HL-60/S4 treated with retinoic acid at 250 ng/mL for 4 days and 3 days (cell line): Measurements from ENCODE around the gene OTUD4.

Experiments used
- in situ Hi-C: fragments of 300-500 bp; cut with MboI; formaldehyde crosslinking; loops from 2 replicates; pipeline ENCODE4 v1.7.0; 2022; ENCODE audit warnings: low sequenced_read_pairs

Gene OTUD4

GRCh38 chr4:145130130-145130529, 50.3 kb downstream of the OTUD4 start:
- in situ Hi-C loops = no loop called here

GRCh38 chr4:145125396-145125795, 55.0 kb downstream of the OTUD4 start:
- in situ Hi-C loops = no loop called here

- in situ Hi-C loops = loop anchor here (25.0 kb wide), 1 partner anchor 1571 kb away; no protein-coding TSS in a partner anchor
Observed at GRCh38 chr4:145108128-145108527, 72.3 kb downstream of the OTUD4 start.

GRCh38 chr4:145107126-145107525, 73.3 kb downstream of the OTUD4 start:
- in situ Hi-C loops = loop anchor here (25.0 kb wide), 1 partner anchor 1570 kb away; no protein-coding TSS in a partner anchor

- in situ Hi-C loops = loop anchor here (25.0 kb wide), 1 partner anchor 1566 kb away; no protein-coding TSS in a partner anchor
Observed at GRCh38 chr4:145103496-145103895, 76.9 kb downstream of the OTUD4 start.

- in situ Hi-C loops = loop anchor here (25.0 kb wide), 1 partner anchor 1565 kb away; no protein-coding TSS in a partner anchor
Observed at GRCh38 chr4:145102619-145103018, 77.8 kb downstream of the OTUD4 start.

GRCh38 chr4:145101091-145101490, 79.3 kb downstream of the OTUD4 start:
- in situ Hi-C loops = loop anchor here (25.0 kb wide), 1 partner anchor 1564 kb away; no protein-coding TSS in a partner anchor

- in situ Hi-C loops = loop anchor here (25.0 kb wide), 1 partner anchor 1562 kb away; no protein-coding TSS in a partner anchor
Observed at GRCh38 chr4:145099653-145100052, 80.7 kb downstream of the OTUD4 start.

- in situ Hi-C loops = no loop called here
Observed at GRCh38 chr4:145098675-145099037, 81.7 kb downstream of the OTUD4 start.

- in situ Hi-C loops = no loop called here
Observed at GRCh38 chr4:145097821-145098674, 82.3 kb downstream of the OTUD4 start, which contains the start of the genes ABCE1 and ANAPC10. Gene ABCE1, plus strand, starts transcription at chr4:145098311. Its CDS starts 6,102 bp downstream, at chr4:145104413. Gene ANAPC10, minus strand, starts transcription at chr4:145098196. Its CDS starts 2,097 bp downstream, at chr4:145096099.

- in situ Hi-C loops = no loop called here
Observed at GRCh38 chr4:145097331-145097820, 83.0 kb downstream of the OTUD4 start.

- in situ Hi-C loops = no loop called here
Observed at GRCh38 chr4:145093638-145094037, 86.8 kb downstream of the OTUD4 start.

GRCh38 chr4:145090380-145090779, 90.0 kb downstream of the OTUD4 start:
- in situ Hi-C loops = no loop called here

- in situ Hi-C loops = no loop called here
Observed at GRCh38 chr4:145083891-145084605, 96.3 kb downstream of the OTUD4 start.
